Hepatocyte (in vitro differentiated cells): ENCODE data around the gene GLIPR1.

ENCODE experiments used
- CTCF ChIP-seq: fragments of 200-600 bp; sonication (generic); IDR thresholded peaks from 2 replicates; pipeline ENCODE4 v1.5.1; 2016; ENCODE audit warnings: antibody characterized with exemption, mild to moderate bottlenecking; ENCODE audit not compliant: poor library complexity
- EZH2 ChIP-seq: fragments of 200-600 bp; sonication (generic); IDR thresholded peaks from 2 replicates; pipeline ENCODE4 v1.6.1; 2016; ENCODE audit warnings: antibody characterized with exemption, mild to moderate bottlenecking, borderline replicate concordance

- no peak for TF ChIP-seq EZH2
- no peak for TF ChIP-seq CTCF
These were observed 2.9 kb downstream of the GLIPR1 start for GRCh38 chr12:75483431-75483830.
